ENCODE results near the gene SMG7.

The SMG7 gene

GRCh38 chr1:183505454-183506089, 33.3 kb downstream of the SMG7 start:
- DNase-seq (ENCODE audit: low read depth), result no peak
- TF ChIP-seq CTCF (IDR thresholded peaks at IDR 0.05; ENCODE audit: low read depth, low read length, missing control alignments), result no peak
- no peak overlapping the region for H3K4me3 ChIP-seq (ENCODE audit: low read depth, low read length)

- no peak for TF ChIP-seq CTCF (IDR thresholded peaks at IDR 0.05; ENCODE audit: low read depth, low read length, missing control alignments)
- no peak for DNase-seq (ENCODE audit: low read depth)
Measured at GRCh38 chr1:183506561-183506960, 34.3 kb downstream of the SMG7 start.

GRCh38 chr1:183508694-183509093, 36.4 kb downstream of the SMG7 start:
- no peak for DNase-seq (ENCODE audit: low read depth)
- no peak for TF ChIP-seq CTCF (IDR thresholded peaks at IDR 0.05; ENCODE audit: low read depth, low read length, missing control alignments)
- H3K4me3 ChIP-seq (ENCODE audit: low read depth, low read length), result no peak overlapping the region

More at GRCh38 chr1:183506561-183506960, 34.3 kb downstream of the SMG7 start:
- no peak overlapping the region for H3K4me3 ChIP-seq (ENCODE audit: low read depth, low read length)

- DNase-seq (ENCODE audit: low read depth), result no peak
- no peak overlapping the region for H3K4me3 ChIP-seq (ENCODE audit: low read depth, low read length)
- no peak for TF ChIP-seq CTCF (IDR thresholded peaks at IDR 0.05; ENCODE audit: low read depth, low read length, missing control alignments)
Measured at GRCh38 chr1:183512450-183512849, 40.2 kb downstream of the SMG7 start.

- no peak for TF ChIP-seq CTCF (IDR thresholded peaks at IDR 0.05; ENCODE audit: low read depth, low read length, missing control alignments)
- H3K4me3 ChIP-seq (ENCODE audit: low read depth, low read length), result no peak overlapping the region
- DNase-seq (ENCODE audit: low read depth), result no peak
Measured at GRCh38 chr1:183514235-183514634, 41.9 kb downstream of the SMG7 start.

GRCh38 chr1:183515002-183515689, 42.8 kb downstream of the SMG7 start:
- no peak for TF ChIP-seq CTCF (IDR thresholded peaks at IDR 0.05; ENCODE audit: low read depth, low read length, missing control alignments)
- no peak for DNase-seq (ENCODE audit: low read depth)
- H3K4me3 ChIP-seq (ENCODE audit: low read depth, low read length), result no peak overlapping the region

GRCh38 chr1:183516725-183517124, 44.4 kb downstream of the SMG7 start:
- DNase-seq (ENCODE audit: low read depth), result no peak
- no peak overlapping the region for H3K4me3 ChIP-seq (ENCODE audit: low read depth, low read length)
- no peak for TF ChIP-seq CTCF (IDR thresholded peaks at IDR 0.05; ENCODE audit: low read depth, low read length, missing control alignments)

Measured in GM12864 (cell line).